H1 (cell line): ENCODE data around the gene H6PD. TPM values are rescaled to one million over a fixed set of nuclear protein-coding genes. Genes with fewer than 3 reads are reported as not detected.

Experiments
- ASH2L ChIP-seq: fragments of 200-600, 300-600 bp; sonication (generic); IDR thresholded peaks from one replicate; pipeline ENCODE4 v1.7.1; 2017; ENCODE audit warnings: low read length
- ATF2 ChIP-seq: IDR thresholded peaks from 2 replicates; pipeline ENCODE4 v1.6.1; 2012; ENCODE audit warnings: low read length, inconsistent platforms
- CTBP2 ChIP-seq: IDR thresholded peaks from 2 replicates; pipeline ENCODE4 v1.7.0; 2011; ENCODE audit warnings: borderline replicate concordance, mild to moderate bottlenecking, moderate library complexity, mixed read lengths, low read length; ENCODE audit not compliant: insufficient read depth, insufficient read length
- HDAC6 ChIP-seq: IDR thresholded peaks from one replicate; pipeline ENCODE4 v1.7.1; 2012; ENCODE audit warnings: low read depth, mild to moderate bottlenecking, inconsistent platforms, low read length, moderate library complexity
- NRF1 ChIP-seq: IDR thresholded peaks from 2 replicates; pipeline ENCODE4 v1.6.1; 2011; ENCODE audit warnings: mild to moderate bottlenecking, low read depth, low read length, improper control_type of control experiment
- RNF2 ChIP-seq: fragments of 200-900, 300-1000 bp; sonication (generic); IDR thresholded peaks from 2 replicates; pipeline ENCODE4 v1.7.1; 2016; ENCODE audit warnings: borderline replicate concordance, low read depth, mild to moderate bottlenecking, antibody characterized with exemption, low read length; ENCODE audit not compliant: poor library complexity, severe bottlenecking; ENCODE audit errors: missing control alignments
- SIX5 ChIP-seq: IDR thresholded peaks from 2 replicates; pipeline ENCODE4 v1.6.1; 2011; ENCODE audit warnings: mild to moderate bottlenecking, low read depth, low read length
- YY1 ChIP-seq: IDR thresholded peaks from 2 replicates; pipeline ENCODE4 v1.6.1; 2011; ENCODE audit warnings: low read depth, mild to moderate bottlenecking, low read length
- polyA plus RNA-seq, 7 experiments: library from polyadenylated mRNA; depleted of rRNA in 3 of 7; stranded (reverse) in 5 of 7; unstranded in 2 of 7; fragments of >200 nt in 5 of 7; fragments of 200-250 nt in 2 of 7; gene quantifications; 1 replicate in 5 of 7; 2 replicates in 1 of 7; 4 replicates in 1 of 7; pipeline versions ENCODE4 v1.2.1 to v1.2.3, GENCODE V29; 2011 to 2013; ENCODE audit warnings: missing spikeins in 2 of 7, mixed read lengths in 2 of 7
- total RNA-seq: library from RNA; stranded (reverse); fragmentation: NEBNext Ultra II Directional; extraction: Animal tissue kit (Norgen Biotek cat#: 25700); gene quantifications from 2 replicates; pipeline ENCODE4 v1.2.1, GENCODE V29; 2021

H6PD gene
- total and polyA plus RNA-seq, 2 of the 8 experiments (the other 6 are each of a cell fraction or from before 2014, with no cell fraction given), result 3.6 to 3.8 TPM

GRCh38 chr1:9263984-9264872 lies 29.7 kb downstream of the H6PD start (continued):
- TF ChIP-seq CTBP2 (no peak), RNF2 (no peak), NRF1 (no peak), HDAC6 (no peak), SIX5 (no peak), ASH2L (no peak), ATF2 (no peak), YY1 (no peak)
